Astrocyte (in vitro differentiated cells and primary cell): ENCODE measurements around the gene C16orf96.

Experiments used
- EZH2 ChIP-seq: IDR thresholded peaks from 2 replicates; pipeline ENCODE4 v1.6.1; 2012; ENCODE audit warnings: mild to moderate bottlenecking, low read length, inconsistent platforms; ENCODE audit not compliant: insufficient read depth
- TF ChIP-seq, protein P1 (sequence below): IDR thresholded peaks from 2 replicates; pipeline ENCODE4 v1.5.1; 2011; ENCODE audit warnings: low read depth, mild to moderate bottlenecking, inconsistent platforms, low read length, moderate library complexity; ENCODE audit not compliant: insufficient read depth

DNA sequence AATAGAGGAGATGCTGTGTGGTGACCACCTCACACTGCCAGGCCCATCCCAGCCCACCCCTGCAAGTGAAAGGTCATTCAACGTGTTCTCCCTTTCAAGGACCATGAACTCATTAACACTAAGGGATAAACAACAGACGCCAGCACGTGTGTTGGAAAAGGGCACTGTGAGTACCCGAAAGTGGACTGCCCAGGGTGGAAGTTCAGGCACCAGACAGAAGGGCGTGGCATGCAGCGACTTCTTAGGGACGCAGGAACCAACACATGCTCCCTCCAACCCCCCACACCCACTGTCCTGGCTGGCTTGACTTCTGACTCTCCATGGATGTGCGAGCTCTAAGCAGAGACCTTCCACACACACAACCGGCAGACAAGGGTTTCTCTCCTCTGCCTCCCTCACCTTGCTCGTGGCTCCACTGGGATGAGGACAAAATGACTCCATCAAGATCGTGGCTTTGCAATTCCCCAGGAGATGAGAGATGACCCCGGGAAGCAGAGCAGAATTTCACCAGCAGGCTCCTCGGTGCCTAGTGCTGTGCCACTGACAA lies 47.6 kb downstream of the C16orf96 start:
- TF ChIP-seq, protein P1, sequence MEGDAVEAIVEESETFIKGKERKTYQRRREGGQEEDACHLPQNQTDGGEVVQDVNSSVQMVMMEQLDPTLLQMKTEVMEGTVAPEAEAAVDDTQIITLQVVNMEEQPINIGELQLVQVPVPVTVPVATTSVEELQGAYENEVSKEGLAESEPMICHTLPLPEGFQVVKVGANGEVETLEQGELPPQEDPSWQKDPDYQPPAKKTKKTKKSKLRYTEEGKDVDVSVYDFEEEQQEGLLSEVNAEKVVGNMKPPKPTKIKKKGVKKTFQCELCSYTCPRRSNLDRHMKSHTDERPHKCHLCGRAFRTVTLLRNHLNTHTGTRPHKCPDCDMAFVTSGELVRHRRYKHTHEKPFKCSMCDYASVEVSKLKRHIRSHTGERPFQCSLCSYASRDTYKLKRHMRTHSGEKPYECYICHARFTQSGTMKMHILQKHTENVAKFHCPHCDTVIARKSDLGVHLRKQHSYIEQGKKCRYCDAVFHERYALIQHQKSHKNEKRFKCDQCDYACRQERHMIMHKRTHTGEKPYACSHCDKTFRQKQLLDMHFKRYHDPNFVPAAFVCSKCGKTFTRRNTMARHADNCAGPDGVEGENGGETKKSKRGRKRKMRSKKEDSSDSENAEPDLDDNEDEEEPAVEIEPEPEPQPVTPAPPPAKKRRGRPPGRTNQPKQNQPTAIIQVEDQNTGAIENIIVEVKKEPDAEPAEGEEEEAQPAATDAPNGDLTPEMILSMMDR = no peak
- TF ChIP-seq EZH2 = no peak
